Measurements from ENCODE around the gene MAPK8. TPM values are rescaled to one million over a fixed set of nuclear protein-coding genes. Genes with fewer than 3 reads are reported as not detected.

Gene MAPK8
- total and polyA plus RNA-seq, 4 donors = 9.1 to 142 (median 24.2) TPM

DNA sequence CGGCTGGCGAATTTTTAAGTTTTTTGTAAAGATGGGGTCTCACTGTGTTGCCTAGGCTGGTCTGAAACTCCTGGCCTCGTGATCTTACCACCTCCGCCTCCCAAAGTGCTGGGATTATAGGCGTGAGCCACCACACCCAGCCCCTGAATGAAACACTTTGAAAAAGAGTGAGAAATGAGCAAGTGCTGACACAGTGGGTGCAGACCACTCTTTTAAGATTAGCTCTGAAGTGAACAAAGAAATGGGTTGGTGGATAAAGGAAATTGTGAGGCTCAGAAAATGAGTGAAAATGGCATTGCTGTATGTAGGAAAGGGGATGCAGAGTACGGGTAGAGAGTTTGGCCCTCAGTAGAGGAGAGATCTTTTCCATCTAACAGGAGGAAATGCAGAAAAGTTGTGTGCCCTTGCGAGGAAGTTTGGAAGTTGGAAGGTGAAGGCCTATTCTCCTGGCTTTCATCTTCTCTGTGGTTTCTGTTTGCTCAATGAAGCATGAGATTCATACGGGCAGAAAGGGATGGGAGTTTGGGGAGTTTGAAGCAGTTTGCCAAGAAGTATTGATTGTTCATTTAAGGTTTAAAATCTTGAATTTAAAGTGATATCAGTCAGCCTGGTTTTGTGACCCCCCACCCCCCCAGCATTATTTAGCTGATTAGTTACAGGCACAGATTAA, 11.0 kb downstream of the MAPK8 start:
- DNase-seq = no peak
- TF ChIP-seq, protein P1, sequence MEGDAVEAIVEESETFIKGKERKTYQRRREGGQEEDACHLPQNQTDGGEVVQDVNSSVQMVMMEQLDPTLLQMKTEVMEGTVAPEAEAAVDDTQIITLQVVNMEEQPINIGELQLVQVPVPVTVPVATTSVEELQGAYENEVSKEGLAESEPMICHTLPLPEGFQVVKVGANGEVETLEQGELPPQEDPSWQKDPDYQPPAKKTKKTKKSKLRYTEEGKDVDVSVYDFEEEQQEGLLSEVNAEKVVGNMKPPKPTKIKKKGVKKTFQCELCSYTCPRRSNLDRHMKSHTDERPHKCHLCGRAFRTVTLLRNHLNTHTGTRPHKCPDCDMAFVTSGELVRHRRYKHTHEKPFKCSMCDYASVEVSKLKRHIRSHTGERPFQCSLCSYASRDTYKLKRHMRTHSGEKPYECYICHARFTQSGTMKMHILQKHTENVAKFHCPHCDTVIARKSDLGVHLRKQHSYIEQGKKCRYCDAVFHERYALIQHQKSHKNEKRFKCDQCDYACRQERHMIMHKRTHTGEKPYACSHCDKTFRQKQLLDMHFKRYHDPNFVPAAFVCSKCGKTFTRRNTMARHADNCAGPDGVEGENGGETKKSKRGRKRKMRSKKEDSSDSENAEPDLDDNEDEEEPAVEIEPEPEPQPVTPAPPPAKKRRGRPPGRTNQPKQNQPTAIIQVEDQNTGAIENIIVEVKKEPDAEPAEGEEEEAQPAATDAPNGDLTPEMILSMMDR (IDR thresholded peaks at IDR 0.05; ENCODE audit: control extremely low read depth, extremely low read depth) = no peak
- WGBS, 2 donors = 74 to 76% methylated on average over 8 of the region's 8 CpGs

DNA sequence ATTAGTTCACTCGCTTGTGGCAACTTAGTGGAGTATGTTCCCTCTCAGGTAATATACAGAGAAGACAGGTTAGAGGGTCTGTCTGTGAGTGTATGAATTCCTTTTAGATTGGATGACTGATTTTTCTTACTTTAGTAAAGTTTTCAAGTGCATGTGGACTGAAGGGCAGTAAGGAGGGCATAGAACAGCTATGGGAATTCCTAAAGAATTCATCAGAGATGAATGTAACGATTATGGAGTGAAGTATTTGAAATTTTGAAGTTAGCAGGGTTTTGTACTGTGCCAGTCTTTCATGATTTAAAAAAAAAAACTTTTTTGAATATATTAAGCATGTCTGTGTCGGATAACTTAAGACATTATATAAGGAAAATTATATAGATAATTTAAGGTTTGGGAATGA, 15.5 kb downstream of the MAPK8 start:
- Histone ChIP-seq H3K27me3 (ENCODE audit: control insufficient read depth in 3 of 3, insufficient read depth in 3 of 3, low read length in 2 of 3) (no peaks in the 10 kb centered on the region), H3K9me3 (ENCODE audit: control insufficient read depth in 4 of 4, insufficient read depth in 3 of 4, low read length in 3 of 4) (peaks cover 0 to 2% (median 0%) of the 10 kb centered on the region in 4 donors), H3K4me3 (no peak overlapping the region), H3K9ac (ENCODE audit: insufficient read depth in 1 of 2, low read length in 2 of 2) (no peak overlapping the region), H3K27ac (ENCODE audit: low read depth in 1 of 2, low read length in 1 of 2) (no peak overlapping the region), H3K36me3 (ENCODE audit: control insufficient read depth in 4 of 4, insufficient read depth in 4 of 4, low read length in 4 of 4) (peaks cover 0 to 7% (median 0%) of the 10 kb centered on the region in 4 donors), H3K4me1 (ENCODE audit: control insufficient read depth in 5 of 5, insufficient read depth in 5 of 5, low read length in 5 of 5) (peaks cover 0 to 24% (median 0%) of the 10 kb centered on the region in 5 donors)
- ATAC-seq (ENCODE audit: insufficient read depth, low FRiP score) (no peak), DNase-seq (no peak)
- WGBS, 2 donors = 96 to 98% methylated on average over 3 of the region's 3 CpGs
- TF ChIP-seq, protein P1 (IDR thresholded peaks at IDR 0.05; ENCODE audit: control extremely low read depth, extremely low read depth) = no peak

More for the DNA sequence above, 11.0 kb downstream of the MAPK8 start:
- Histone ChIP-seq H3K4me3 (no peak overlapping the region), H3K36me3 (ENCODE audit: control insufficient read depth in 4 of 4, insufficient read depth in 4 of 4, low read length in 4 of 4) (no peaks in the 10 kb centered on the region), H3K9ac (ENCODE audit: insufficient read depth in 1 of 2, low read length in 2 of 2) (no peak overlapping the region), H3K27ac (ENCODE audit: low read depth in 1 of 2, low read length in 1 of 2) (no peak overlapping the region), H3K27me3 (ENCODE audit: control insufficient read depth in 3 of 3, insufficient read depth in 3 of 3, low read length in 2 of 3) (no peaks in the 10 kb centered on the region), H3K9me3 (ENCODE audit: control insufficient read depth in 4 of 4, insufficient read depth in 3 of 4, low read length in 3 of 4) (no peaks in the 10 kb centered on the region), H3K4me1 (ENCODE audit: control insufficient read depth in 5 of 5, insufficient read depth in 5 of 5, low read length in 5 of 5) (peaks cover 0 to 29% (median 0%) of the 10 kb centered on the region in 5 donors)
- no peak for ATAC-seq (ENCODE audit: insufficient read depth, low FRiP score)

DNA sequence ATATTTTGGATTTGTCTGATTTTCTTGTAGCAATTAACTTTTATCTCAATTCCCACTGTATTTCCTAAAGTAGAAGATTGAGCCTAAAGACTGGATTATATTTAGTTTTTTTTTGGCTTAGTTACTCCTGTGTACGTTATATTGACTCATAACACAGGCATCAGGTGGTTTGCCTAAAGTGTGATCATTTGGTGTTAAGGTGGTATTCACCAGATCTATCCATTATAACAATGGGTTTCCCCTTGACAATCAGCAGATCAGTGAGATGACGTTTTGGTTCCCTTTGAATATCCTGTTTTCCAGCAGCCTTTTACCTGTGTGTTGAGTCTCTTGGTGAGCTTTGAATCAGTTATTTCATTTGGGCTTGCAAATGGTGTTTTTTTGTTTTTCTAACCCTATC, 18.1 kb downstream of the MAPK8 start:
- ATAC-seq (ENCODE audit: insufficient read depth, low FRiP score) (no peak), DNase-seq (no peak)
- Histone ChIP-seq H3K27ac (ENCODE audit: low read depth in 1 of 2, low read length in 1 of 2) (no peak overlapping the region), H3K4me3 (no peak overlapping the region), H3K36me3 (ENCODE audit: control insufficient read depth in 4 of 4, insufficient read depth in 4 of 4, low read length in 4 of 4) (peaks cover 0 to 7% (median 0%) of the 10 kb centered on the region in 4 donors), H3K4me1 (ENCODE audit: control insufficient read depth in 5 of 5, insufficient read depth in 5 of 5, low read length in 5 of 5) (peaks cover 0 to 16% (median 0%) of the 10 kb centered on the region in 5 donors), H3K27me3 (ENCODE audit: control insufficient read depth in 3 of 3, insufficient read depth in 3 of 3, low read length in 2 of 3) (no peaks in the 10 kb centered on the region), H3K9me3 (ENCODE audit: control insufficient read depth in 4 of 4, insufficient read depth in 3 of 4, low read length in 3 of 4) (peaks cover 0 to 2% (median 0%) of the 10 kb centered on the region in 4 donors), H3K9ac (ENCODE audit: insufficient read depth in 1 of 2, low read length in 2 of 2) (no peak overlapping the region)
- TF ChIP-seq, protein P1 (IDR thresholded peaks at IDR 0.05; ENCODE audit: control extremely low read depth, extremely low read depth) = no peak
- WGBS, 2 donors = 79 to 84% methylated on average over 2 of the region's 2 CpGs
